ENCODE results near the gene SEC14L1. TPM values are rescaled to one million over a fixed set of nuclear protein-coding genes. Genes with fewer than 3 reads are reported as not detected.

The SEC14L1 gene
- total and polyA plus RNA-seq, 2 of the 8 experiments (the other 6 are each of a cell fraction or from before 2014, with no cell fraction given) = 27.2 to 74.4 TPM

DNA sequence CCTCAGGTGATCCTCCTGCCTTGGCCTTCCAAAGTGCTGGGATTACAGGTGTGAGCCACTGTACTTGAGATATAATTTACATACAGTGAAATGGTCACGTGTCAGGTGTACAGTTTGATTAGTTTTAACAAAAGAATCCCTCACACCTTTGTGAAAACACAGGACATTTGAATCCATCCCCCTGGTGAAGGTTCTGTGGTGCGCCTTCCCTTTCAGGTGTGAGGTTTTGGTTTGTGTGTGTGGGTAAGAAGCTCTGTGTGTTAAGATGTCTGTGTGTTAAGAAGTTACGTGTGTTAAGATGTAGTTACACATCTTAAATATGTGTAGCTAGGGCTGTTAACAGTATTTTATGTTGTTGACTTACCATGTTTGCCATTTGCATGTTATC is 4.4 kb downstream of the SEC14L1 start:
- H2BK120ac ChIP-seq (replicated peaks; ENCODE audit: low read depth, low read length) = no peak overlapping the region
- H3K27ac ChIP-seq (ENCODE audit: low read depth, low read length) = no peak overlapping the region
- H3K79me2 ChIP-seq (ENCODE audit: control insufficient read depth in 1 of 2, insufficient read depth in 2 of 2, low read length in 2 of 2) = peaks cover 0 to 20% of the 10 kb centered on the region in 2 experiments; a peak in 1 of 4 replicates
- H2AFZ ChIP-seq (ENCODE audit: low read length) = no peak overlapping the region
- H4K20me1 ChIP-seq (replicated peaks in 1 of 2; ENCODE audit: control insufficient read depth in 1 of 2, insufficient read depth in 2 of 2, low read length in 2 of 2) = peaks cover 0 to 12% of the 10 kb centered on the region in 2 experiments
- no peak overlapping the region for H2BK15ac ChIP-seq (ENCODE audit: low read length)
- no peak overlapping the region for H3K18ac ChIP-seq (ENCODE audit: extremely low read depth, low read length)
- peaks cover 1% of the 10 kb centered on the region; the same call in 1 of the 2 replicates for H3K23me2 ChIP-seq (ENCODE audit: low read depth, low read length)
- no peak overlapping the region for H2AK5ac ChIP-seq (ENCODE audit: low read depth, low read length)
- H3K27me3 ChIP-seq (replicated peaks in 1 of 4; ENCODE audit: control insufficient read depth in 3 of 4, extremely low read depth in 1 of 4, insufficient read depth in 3 of 4, low read length in 3 of 4) = no peaks in the 10 kb centered on the region
- H3K79me1 ChIP-seq (ENCODE audit: low read depth, low read length) = peaks cover 2% of the 10 kb centered on the region
- H3K4me2 ChIP-seq (ENCODE audit: insufficient read depth in 1 of 2, low read depth in 2 of 2, low read length in 2 of 2) = no peak overlapping the region
- no peak overlapping the region; the same call in 1 of the 2 replicates for H2BK12ac ChIP-seq (ENCODE audit: low read depth, low read length)
- peaks cover 2 to 26% (median 4%) of the 10 kb centered on the region in 4 experiments; a peak in 6 of 8 replicates for H3K36me3 ChIP-seq (ENCODE audit: control insufficient read depth in 2 of 4, insufficient read depth in 4 of 4, low read length in 3 of 4)
- no peak overlapping the region for H4K8ac ChIP-seq (ENCODE audit: extremely low read depth, insufficient read depth, low read length)
- DNase-seq (ENCODE audit: low read depth in 1 of 2, low spot score in 2 of 2) = no peak
- no peak for TF ChIP-seq KDM5A (IDR thresholded peaks at IDR 0.05; ENCODE audit: low read length)
- no peak for TF ChIP-seq USF2 (IDR thresholded peaks at IDR 0.05; ENCODE audit: low read length)
- no peak for TF ChIP-seq EP300 (IDR thresholded peaks at IDR 0.05; ENCODE audit: borderline replicate concordance in 1 of 2, low read depth in 2 of 2, low read length in 2 of 2)
- TF ChIP-seq E2F6 (IDR thresholded peaks at IDR 0.05) = no peak
- no peak for TF ChIP-seq TAF1 (IDR thresholded peaks at IDR 0.05; ENCODE audit: low read depth, low read length)
- TF ChIP-seq HDAC2 (IDR thresholded peaks at IDR 0.05; ENCODE audit: borderline replicate concordance in 1 of 2, low read depth in 2 of 2, low read length in 2 of 2) = no peak
- TF ChIP-seq MAFK (IDR thresholded peaks at IDR 0.05; ENCODE audit: low read depth, low read length) = no peak
- no peak for TF ChIP-seq RNF2 (IDR thresholded peaks at IDR 0.05; ENCODE audit: borderline replicate concordance, low read depth, low read length, missing control alignments, poor library complexity, severe bottlenecking)
- no peak for FAIRE-seq
- no peak overlapping the region for H3K23ac ChIP-seq (ENCODE audit: insufficient read length)
- WGBS, 2 experiments (ENCODE audit: extremely low coverage in 1 of 2, insufficient coverage in 1 of 2, insufficient read length in 1 of 2, insufficient replicate concordance in 2 of 2, low coverage in 1 of 2, low lambda C conversion rate in 2 of 2, missing lambda C conversion rate in 1 of 2) = 92% methylated on average over 3 of the region's 3 CpGs; no CpG with 5 or more reads in 1 of the 2 experiments
- ChIA-PET POLR2A (ENCODE audit: partially characterized antibody) (interaction anchor here (1.4 kb wide), 1 partner anchor 22 kb away, joined by 4 read pairs; no protein-coding TSS in a partner anchor), CTCF (ENCODE audit: partially characterized antibody) (interaction anchor here (1.1 to 3.0 kb wide), 8 partner anchors 14 to 82 kb away, joined by 3 to 15 read pairs (median 4); no protein-coding TSS in a partner anchor)
- H3K4me3 ChIP-seq (ENCODE audit: extremely low read depth in 1 of 4, insufficient read depth in 2 of 4, low read depth in 3 of 4, low read length in 4 of 4) = no peak overlapping the region
- H3K9ac ChIP-seq (replicated peaks in 1 of 4; ENCODE audit: extremely low read depth in 1 of 4, low read depth in 3 of 4, low read length in 3 of 4) = no peak overlapping the region; a peak in 1 of 7 replicates
- H3K14ac ChIP-seq (ENCODE audit: insufficient read length) = no peak overlapping the region
- H3K4me1 ChIP-seq (replicated peaks in 1 of 4; ENCODE audit: control insufficient read depth in 3 of 4, insufficient read depth in 4 of 4, low read length in 3 of 4) = peaks cover 6 to 19% (median 11%) of the 10 kb centered on the region in 4 experiments
- H3K4ac ChIP-seq (replicated peaks; ENCODE audit: insufficient read length, low read depth, low read length) = no peak overlapping the region
- no peaks in the 10 kb centered on the region for H3K9me3 ChIP-seq (ENCODE audit: insufficient read depth in 2 of 2, low read depth in 1 of 2, low read length in 1 of 2)
- H2BK20ac ChIP-seq (ENCODE audit: low read length) = no peak overlapping the region; the same call in 1 of the 2 replicates
- peak overlapping the region; percentile 18; the same call in 1 of the 2 replicates for H2BK5ac ChIP-seq (ENCODE audit: low read depth, low read length)
- no peak overlapping the region for H4K5ac ChIP-seq (ENCODE audit: insufficient read length, low read depth, low read length)
- no peak overlapping the region for H4K91ac ChIP-seq (replicated peaks; ENCODE audit: insufficient read length, low read length)
- no peak overlapping the region for H3K56ac ChIP-seq (replicated peaks; ENCODE audit: insufficient read length, low read depth, low read length)
